ENCODE data around the gene SLC17A7.
A peak's percentile ranks its signal among the peaks of the same experiment; 100 is the strongest.

Gene SLC17A7

DNA sequence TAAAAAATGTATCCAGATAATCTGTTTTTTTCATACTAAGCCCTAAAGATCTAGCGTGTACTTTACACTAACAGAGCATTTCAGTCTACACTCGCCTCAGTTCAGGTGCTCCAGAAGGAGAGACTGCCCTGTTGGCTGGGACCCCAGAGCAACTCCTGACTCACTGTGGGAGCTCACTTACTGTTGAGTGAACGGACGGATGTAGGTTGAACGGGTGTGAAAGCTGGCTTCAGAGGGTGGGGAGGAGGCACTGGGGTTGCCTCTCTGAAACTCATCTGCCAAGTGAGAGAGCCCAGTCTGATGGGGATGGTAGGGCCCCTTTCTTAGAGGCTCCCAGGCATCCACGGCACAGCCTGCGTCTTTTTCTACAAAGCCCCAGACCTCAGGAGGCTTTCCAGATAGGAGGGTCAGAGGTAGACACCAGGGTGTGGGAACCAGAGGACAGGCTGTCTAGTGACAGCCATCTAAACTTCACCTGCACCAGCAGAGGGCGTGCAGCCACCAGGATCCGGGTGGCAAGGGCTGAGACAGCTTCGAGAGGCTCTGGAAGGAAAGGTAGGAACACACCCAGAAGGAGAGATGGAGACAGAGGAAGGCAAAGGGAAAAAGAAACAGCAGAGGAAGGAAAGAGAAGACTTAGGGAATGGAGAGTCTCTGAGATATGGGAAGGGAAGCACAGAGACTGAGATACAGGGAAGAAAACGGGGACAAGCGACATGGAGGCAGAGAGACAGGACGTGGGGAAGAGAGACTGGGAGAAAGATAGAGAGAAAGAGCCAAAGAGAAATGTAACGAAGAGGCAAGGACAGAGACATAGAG is 49.5 kb downstream of the SLC17A7 start:
- Histone ChIP-seq H3K4me3 (ENCODE audit: low read depth, low read length) (no peak overlapping the region), H3K27ac (ENCODE audit: extremely low read depth, low read depth, low read length) (no peak overlapping the region), H3K4me1 (ENCODE audit: control insufficient read depth, insufficient read depth, low read length) (no peaks in the 10 kb centered on the region), H3K36me3 (ENCODE audit: control insufficient read depth in 2 of 2, insufficient read depth in 1 of 2, low read length in 2 of 2) (no peaks in the 10 kb centered on the region), H3K9me3 (ENCODE audit: control insufficient read depth, insufficient read depth, low read depth, low read length) (no peaks in the 10 kb centered on the region)
- CTCF ChIA-PET: interaction anchor here (0.5 to 5.0 kb wide), 37 partner anchors 8 to 701 kb away, joined by 3 to 59 read pairs (median 5); partner anchors contain the start of genes FLT3LG, GFY, PIH1D1 and SLC17A7
- POLR2A ChIA-PET: interaction anchor here (0.6 to 1.8 kb wide), 9 partner anchors 11 to 177 kb away, joined by 3 to 9 read pairs (median 4); partner anchors contain the start of genes ALDH16A1 and PIH1D1
- TF ChIP-seq ZBTB17 (tag by site-specific recombination; IDR thresholded peaks at IDR 0.05) (peak; percentile 86), PRDM1 (tag by site-specific recombination; IDR thresholded peaks at IDR 0.05) (peak; percentile 89), ZNF133 (tag by site-specific recombination; IDR thresholded peaks at IDR 0.05) (no peak), IKZF3 (tag by site-specific recombination; IDR thresholded peaks at IDR 0.05) (peak; percentile 37; the same call in 1 of the 2 replicates), YY1 (tag by site-specific recombination; IDR thresholded peaks at IDR 0.05) (no peak), ZNF221 (tag by site-specific recombination; IDR thresholded peaks at IDR 0.05; ENCODE audit: borderline replicate concordance) (no peak), AEBP2 (tag by site-specific recombination; IDR thresholded peaks at IDR 0.05; ENCODE audit: borderline replicate concordance) (no peak), ZNF155 (tag by site-specific recombination; IDR thresholded peaks at IDR 0.05) (no peak), ZNF18 (tag by site-specific recombination; IDR thresholded peaks at IDR 0.05) (no peak), CTCF (tag by site-specific recombination; IDR thresholded peaks at IDR 0.05) (peak; percentile 94), ZNF2 (tag by site-specific recombination; IDR thresholded peaks at IDR 0.05) (peak; percentile 75), ZNF211 (tag by site-specific recombination; IDR thresholded peaks at IDR 0.05; ENCODE audit: low read depth) (no peak), ZSCAN23 (tag by site-specific recombination; IDR thresholded peaks at IDR 0.05) (no peak), ZNF311 (tag by site-specific recombination; IDR thresholded peaks at IDR 0.05; ENCODE audit: borderline replicate concordance) (no peak), TCF7L2 (IDR thresholded peaks at IDR 0.05; ENCODE audit: borderline replicate concordance, low read depth, low read length) (no peak), REPIN1 (tag by site-specific recombination; IDR thresholded peaks at IDR 0.05; ENCODE audit: low read depth) (no peak), ZNF423 (tag by site-specific recombination; IDR thresholded peaks at IDR 0.05) (no peak), ZSCAN30 (tag by site-specific recombination; IDR thresholded peaks at IDR 0.05) (0 out of 2 replicates have a peak, but pooled peaks have one; percentile 29), PRDM10 (tag by site-specific recombination; IDR thresholded peaks at IDR 0.05) (0 out of 2 replicates have a peak, but pooled peaks have one; percentile 8), ZBTB1 (tag by site-specific recombination; IDR thresholded peaks at IDR 0.05) (no peak)
- TF ChIP-seq, protein P1, sequence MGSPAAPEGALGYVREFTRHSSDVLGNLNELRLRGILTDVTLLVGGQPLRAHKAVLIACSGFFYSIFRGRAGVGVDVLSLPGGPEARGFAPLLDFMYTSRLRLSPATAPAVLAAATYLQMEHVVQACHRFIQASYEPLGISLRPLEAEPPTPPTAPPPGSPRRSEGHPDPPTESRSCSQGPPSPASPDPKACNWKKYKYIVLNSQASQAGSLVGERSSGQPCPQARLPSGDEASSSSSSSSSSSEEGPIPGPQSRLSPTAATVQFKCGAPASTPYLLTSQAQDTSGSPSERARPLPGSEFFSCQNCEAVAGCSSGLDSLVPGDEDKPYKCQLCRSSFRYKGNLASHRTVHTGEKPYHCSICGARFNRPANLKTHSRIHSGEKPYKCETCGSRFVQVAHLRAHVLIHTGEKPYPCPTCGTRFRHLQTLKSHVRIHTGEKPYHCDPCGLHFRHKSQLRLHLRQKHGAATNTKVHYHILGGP (tag by site-specific recombination; IDR thresholded peaks at IDR 0.05): 0 out of 2 replicates have a peak, but pooled peaks have one; percentile 5
- TF ChIP-seq, protein P2, sequence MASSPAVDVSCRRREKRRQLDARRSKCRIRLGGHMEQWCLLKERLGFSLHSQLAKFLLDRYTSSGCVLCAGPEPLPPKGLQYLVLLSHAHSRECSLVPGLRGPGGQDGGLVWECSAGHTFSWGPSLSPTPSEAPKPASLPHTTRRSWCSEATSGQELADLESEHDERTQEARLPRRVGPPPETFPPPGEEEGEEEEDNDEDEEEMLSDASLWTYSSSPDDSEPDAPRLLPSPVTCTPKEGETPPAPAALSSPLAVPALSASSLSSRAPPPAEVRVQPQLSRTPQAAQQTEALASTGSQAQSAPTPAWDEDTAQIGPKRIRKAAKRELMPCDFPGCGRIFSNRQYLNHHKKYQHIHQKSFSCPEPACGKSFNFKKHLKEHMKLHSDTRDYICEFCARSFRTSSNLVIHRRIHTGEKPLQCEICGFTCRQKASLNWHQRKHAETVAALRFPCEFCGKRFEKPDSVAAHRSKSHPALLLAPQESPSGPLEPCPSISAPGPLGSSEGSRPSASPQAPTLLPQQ (tag by site-specific recombination; IDR thresholded peaks at IDR 0.05): peak; percentile 48; the same call in 1 of the 2 replicates
- TF ChIP-seq, protein P3, sequence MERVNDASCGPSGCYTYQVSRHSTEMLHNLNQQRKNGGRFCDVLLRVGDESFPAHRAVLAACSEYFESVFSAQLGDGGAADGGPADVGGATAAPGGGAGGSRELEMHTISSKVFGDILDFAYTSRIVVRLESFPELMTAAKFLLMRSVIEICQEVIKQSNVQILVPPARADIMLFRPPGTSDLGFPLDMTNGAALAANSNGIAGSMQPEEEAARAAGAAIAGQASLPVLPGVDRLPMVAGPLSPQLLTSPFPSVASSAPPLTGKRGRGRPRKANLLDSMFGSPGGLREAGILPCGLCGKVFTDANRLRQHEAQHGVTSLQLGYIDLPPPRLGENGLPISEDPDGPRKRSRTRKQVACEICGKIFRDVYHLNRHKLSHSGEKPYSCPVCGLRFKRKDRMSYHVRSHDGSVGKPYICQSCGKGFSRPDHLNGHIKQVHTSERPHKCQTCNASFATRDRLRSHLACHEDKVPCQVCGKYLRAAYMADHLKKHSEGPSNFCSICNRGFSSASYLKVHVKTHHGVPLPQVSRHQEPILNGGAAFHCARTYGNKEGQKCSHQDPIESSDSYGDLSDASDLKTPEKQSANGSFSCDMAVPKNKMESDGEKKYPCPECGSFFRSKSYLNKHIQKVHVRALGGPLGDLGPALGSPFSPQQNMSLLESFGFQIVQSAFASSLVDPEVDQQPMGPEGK (tag by site-specific recombination; IDR thresholded peaks at IDR 0.05): no peak

Measured in HEK293 (cell line).